Loucy (cell line): Measurements from ENCODE around the gene GPR26.

ENCODE experiments used
- EZH2phosphoT487 ChIP-seq: fragments of 200-600 bp; IDR thresholded peaks from 2 replicates; pipeline ENCODE4 v1.6.1; 2018; ENCODE audit warnings: antibody characterized with exemption, mild to moderate bottlenecking, moderate library complexity, borderline replicate concordance
- TF ChIP-seq, protein P1 (sequence below): fragments of 200-600 bp; sonication (generic); conservative IDR thresholded peaks from 2 replicates; pipeline ENCODE4 v1.5.1; 2014; ENCODE audit warnings: mild to moderate bottlenecking, antibody characterized with exemption, low read length

DNA sequence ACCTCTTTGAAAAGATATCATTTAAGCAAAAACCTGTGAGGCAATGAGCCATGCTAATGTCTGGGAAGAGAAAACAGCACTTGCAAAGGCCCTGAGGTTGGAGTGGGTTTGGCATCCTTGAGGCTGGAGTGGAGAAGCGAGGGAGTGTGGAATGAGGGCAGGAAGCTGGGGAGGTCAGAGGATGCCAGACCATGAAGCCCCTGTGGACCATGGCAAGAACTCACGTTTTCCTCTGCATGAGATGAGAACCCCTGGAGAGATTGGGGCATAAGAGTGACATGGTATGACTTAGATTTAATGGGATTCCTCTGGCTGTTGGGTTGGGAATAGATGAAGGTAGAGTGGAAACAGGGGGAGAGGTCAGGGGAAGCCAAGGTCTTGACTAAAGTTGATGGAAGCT is 49.4 kb downstream of the GPR26 start:
- TF ChIP-seq, protein P1, sequence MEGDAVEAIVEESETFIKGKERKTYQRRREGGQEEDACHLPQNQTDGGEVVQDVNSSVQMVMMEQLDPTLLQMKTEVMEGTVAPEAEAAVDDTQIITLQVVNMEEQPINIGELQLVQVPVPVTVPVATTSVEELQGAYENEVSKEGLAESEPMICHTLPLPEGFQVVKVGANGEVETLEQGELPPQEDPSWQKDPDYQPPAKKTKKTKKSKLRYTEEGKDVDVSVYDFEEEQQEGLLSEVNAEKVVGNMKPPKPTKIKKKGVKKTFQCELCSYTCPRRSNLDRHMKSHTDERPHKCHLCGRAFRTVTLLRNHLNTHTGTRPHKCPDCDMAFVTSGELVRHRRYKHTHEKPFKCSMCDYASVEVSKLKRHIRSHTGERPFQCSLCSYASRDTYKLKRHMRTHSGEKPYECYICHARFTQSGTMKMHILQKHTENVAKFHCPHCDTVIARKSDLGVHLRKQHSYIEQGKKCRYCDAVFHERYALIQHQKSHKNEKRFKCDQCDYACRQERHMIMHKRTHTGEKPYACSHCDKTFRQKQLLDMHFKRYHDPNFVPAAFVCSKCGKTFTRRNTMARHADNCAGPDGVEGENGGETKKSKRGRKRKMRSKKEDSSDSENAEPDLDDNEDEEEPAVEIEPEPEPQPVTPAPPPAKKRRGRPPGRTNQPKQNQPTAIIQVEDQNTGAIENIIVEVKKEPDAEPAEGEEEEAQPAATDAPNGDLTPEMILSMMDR, result no peak
- no peak for TF ChIP-seq EZH2phosphoT487
